Dendritic cell treated with granulocyte-macrophage colony-stimulating factor and Interleukin-4, amounts not matched to agents 40 ng/mL and 50 ng/mL, for 4 days (primary cell): ENCODE measurements around the gene RBMX.

ENCODE experiments used
- H3K27ac Mint-ChIP-seq: one replicate; pipeline ENCODE4 v1.8.0; 2022; ENCODE audit warnings: mild to moderate bottlenecking, mixed read lengths
- H3K27me3 Mint-ChIP-seq: one replicate; pipeline ENCODE4 v1.8.0; 2022; ENCODE audit warnings: mild to moderate bottlenecking, mixed read lengths
- H3K36me3 Mint-ChIP-seq: one replicate; pipeline ENCODE4 v1.8.0; 2022; ENCODE audit warnings: low read depth, mixed read lengths
- H3K4me1 Mint-ChIP-seq: one replicate; pipeline ENCODE4 v1.8.0; 2022; ENCODE audit warnings: low read depth, mixed read lengths
- H3K4me3 Mint-ChIP-seq: one replicate; pipeline ENCODE4 v1.8.0; 2022; ENCODE audit warnings: mild to moderate bottlenecking, moderate library complexity, mixed read lengths
- H3K9me3 Mint-ChIP-seq: one replicate; pipeline ENCODE4 v1.8.0; 2022; ENCODE audit warnings: mixed read lengths
- intact Hi-C: fragments of 100-400 bp; cut with micrococcal nuclease; formaldehyde crosslinking; loops from one replicate; pipeline ENCODE4 v1.15.0; 2022

Gene RBMX

GRCh38 chrX:136867518-136867917 lies 13.0 kb downstream of the RBMX start:
- H3K9me3 Mint-ChIP-seq: no peaks in the 10 kb centered on the region
- no peak overlapping the region for H3K27ac Mint-ChIP-seq
- intact Hi-C loops: no loop called here
- peaks cover 83% of the 10 kb centered on the region for H3K36me3 Mint-ChIP-seq
- peaks cover 6% of the 10 kb centered on the region for H3K4me1 Mint-ChIP-seq
- no peaks in the 10 kb centered on the region for H3K27me3 Mint-ChIP-seq
- H3K4me3 Mint-ChIP-seq: no peak overlapping the region

GRCh38 chrX:136867096-136867491 lies 13.4 kb downstream of the RBMX start:
- intact Hi-C loops: no loop called here
- Mint-ChIP-seq H3K36me3 (peaks cover 83% of the 10 kb centered on the region), H3K4me3 (no peak overlapping the region), H3K27me3 (no peaks in the 10 kb centered on the region), H3K9me3 (no peaks in the 10 kb centered on the region), H3K27ac (no peak overlapping the region), H3K4me1 (peaks cover 8% of the 10 kb centered on the region)

- Mint-ChIP-seq H3K27ac (no peak overlapping the region), H3K27me3 (no peaks in the 10 kb centered on the region), H3K36me3 (peaks cover 83% of the 10 kb centered on the region), H3K9me3 (no peaks in the 10 kb centered on the region), H3K4me1 (peaks cover 14% of the 10 kb centered on the region), H3K4me3 (no peak overlapping the region)
- intact Hi-C loops: no loop called here
Measured at GRCh38 chrX:136866337-136867095, 14.0 kb downstream of the RBMX start.

GRCh38 chrX:136865270-136866158 lies 15.0 kb downstream of the RBMX start:
- Mint-ChIP-seq H3K27ac (no peak overlapping the region), H3K36me3 (peaks cover 84% of the 10 kb centered on the region), H3K4me1 (peaks cover 24% of the 10 kb centered on the region), H3K4me3 (no peak overlapping the region), H3K9me3 (no peaks in the 10 kb centered on the region), H3K27me3 (no peaks in the 10 kb centered on the region)
- intact Hi-C loops: no loop called here

GRCh38 chrX:136863826-136864225 lies 16.7 kb downstream of the RBMX start:
- Mint-ChIP-seq H3K27me3 (no peaks in the 10 kb centered on the region), H3K4me3 (no peak overlapping the region), H3K36me3 (peaks cover 78% of the 10 kb centered on the region), H3K9me3 (no peaks in the 10 kb centered on the region), H3K4me1 (peaks cover 20% of the 10 kb centered on the region), H3K27ac (no peak overlapping the region)
- intact Hi-C loops: no loop called here

GRCh38 chrX:136862546-136862945 lies 18.0 kb downstream of the RBMX start:
- Mint-ChIP-seq H3K36me3 (peaks cover 78% of the 10 kb centered on the region), H3K27me3 (no peaks in the 10 kb centered on the region), H3K4me3 (no peak overlapping the region), H3K9me3 (no peaks in the 10 kb centered on the region), H3K4me1 (peaks cover 30% of the 10 kb centered on the region), H3K27ac (no peak overlapping the region)
- intact Hi-C loops: no loop called here

- Mint-ChIP-seq H3K9me3 (no peaks in the 10 kb centered on the region), H3K4me1 (peaks cover 31% of the 10 kb centered on the region), H3K27ac (no peak overlapping the region), H3K4me3 (no peak overlapping the region), H3K36me3 (peaks cover 72% of the 10 kb centered on the region), H3K27me3 (no peaks in the 10 kb centered on the region)
- intact Hi-C loops: no loop called here
Measured at GRCh38 chrX:136861877-136862276, 18.6 kb downstream of the RBMX start.

- no peak overlapping the region for H3K4me3 Mint-ChIP-seq
- H3K9me3 Mint-ChIP-seq: no peaks in the 10 kb centered on the region
- peaks cover 43% of the 10 kb centered on the region for H3K4me1 Mint-ChIP-seq
- intact Hi-C loops: loop anchor here (10.0 kb wide), 1 partner anchor 73 kb away; the partner anchor contains the start of gene ARHGEF6
- H3K27me3 Mint-ChIP-seq: no peaks in the 10 kb centered on the region
- H3K27ac Mint-ChIP-seq: peak overlapping the region; percentile 85
- peaks cover 62% of the 10 kb centered on the region for H3K36me3 Mint-ChIP-seq
Measured at GRCh38 chrX:136858007-136858756, 22.3 kb downstream of the RBMX start.

GRCh38 chrX:136856551-136856950 lies 24.0 kb downstream of the RBMX start:
- peaks cover 60% of the 10 kb centered on the region for H3K36me3 Mint-ChIP-seq
- peak overlapping the region; percentile 51 for H3K4me3 Mint-ChIP-seq
- H3K4me1 Mint-ChIP-seq: peaks cover 46% of the 10 kb centered on the region
- H3K9me3 Mint-ChIP-seq: no peaks in the 10 kb centered on the region
- H3K27ac Mint-ChIP-seq: peak overlapping the region; percentile 85
- intact Hi-C loops: loop anchor here (10.0 kb wide), 1 partner anchor 72 kb away; the partner anchor contains the start of gene ARHGEF6
- no peaks in the 10 kb centered on the region for H3K27me3 Mint-ChIP-seq

- H3K27ac Mint-ChIP-seq: peak overlapping the region; percentile 85
- peaks cover 55% of the 10 kb centered on the region for H3K36me3 Mint-ChIP-seq
- intact Hi-C loops: loop anchor here (10.0 kb wide), 1 partner anchor 71 kb away; the partner anchor contains the start of gene ARHGEF6
- H3K9me3 Mint-ChIP-seq: no peaks in the 10 kb centered on the region
- H3K4me1 Mint-ChIP-seq: peaks cover 41% of the 10 kb centered on the region
- H3K4me3 Mint-ChIP-seq: peak overlapping the region; percentile 51
- no peaks in the 10 kb centered on the region for H3K27me3 Mint-ChIP-seq
Measured at GRCh38 chrX:136856050-136856449, 24.5 kb downstream of the RBMX start.

- H3K4me1 Mint-ChIP-seq: peaks cover 31% of the 10 kb centered on the region
- H3K27me3 Mint-ChIP-seq: no peaks in the 10 kb centered on the region
- no peaks in the 10 kb centered on the region for H3K9me3 Mint-ChIP-seq
- peaks cover 50% of the 10 kb centered on the region for H3K36me3 Mint-ChIP-seq
- H3K27ac Mint-ChIP-seq: no peak overlapping the region
- intact Hi-C loops: loop anchor here (10.0 kb wide), 1 partner anchor 67 kb away; the partner anchor contains the start of gene ARHGEF6
- H3K4me3 Mint-ChIP-seq: no peak overlapping the region
Measured at GRCh38 chrX:136851526-136851925, 29.0 kb downstream of the RBMX start.

- Mint-ChIP-seq H3K4me1 (peaks cover 25% of the 10 kb centered on the region), H3K27ac (peak overlapping the region; percentile 43), H3K9me3 (no peaks in the 10 kb centered on the region), H3K36me3 (peaks cover 59% of the 10 kb centered on the region), H3K27me3 (no peaks in the 10 kb centered on the region), H3K4me3 (no peak overlapping the region)
- intact Hi-C loops: loop anchor here (10.0 kb wide), 1 partner anchor 66 kb away; the partner anchor contains the start of gene ARHGEF6
Measured at GRCh38 chrX:136850441-136851175, 29.9 kb downstream of the RBMX start.

GRCh38 chrX:136849395-136849794 lies 31.1 kb downstream of the RBMX start:
- no peaks in the 10 kb centered on the region for H3K27me3 Mint-ChIP-seq
- H3K36me3 Mint-ChIP-seq: peaks cover 65% of the 10 kb centered on the region
- no peaks in the 10 kb centered on the region for H3K9me3 Mint-ChIP-seq
- H3K4me1 Mint-ChIP-seq: peaks cover 25% of the 10 kb centered on the region
- H3K27ac Mint-ChIP-seq: no peak overlapping the region
- intact Hi-C loops: no loop called here
- no peak overlapping the region for H3K4me3 Mint-ChIP-seq
